GM10248 (cell line): Measurements from ENCODE around the gene SCN1B.
A peak's percentile ranks its signal among the peaks of the same experiment; 100 is the strongest.

Experiments used
- CTCF ChIA-PET: fragments of 300-600 bp; sonication (Branson Sonifier 250); formaldehyde crosslinking; extraction: SDS; loops from one replicate; lab custom pipeline; 2021; ENCODE audit warnings: antibody characterized with exemption; lab: Yijun Ruan, JAX
- POLR2A ChIA-PET: fragments of 350-650 bp; sonication (Branson Sonifier 250); formaldehyde crosslinking; extraction: SDS; loops from one replicate; lab custom pipeline; 2020; ENCODE audit warnings: antibody characterized with exemption; lab: Yijun Ruan, JAX
- DNase-seq: peaks from one replicate; pipeline ENCODE4 v3.0.0; 2012; ENCODE audit errors: extremely low spot score
- CTCF ChIP-seq: IDR thresholded peaks from 2 replicates; pipeline ENCODE4 v1.5.1; 2012; ENCODE audit warnings: mild to moderate bottlenecking, low read depth; ENCODE audit errors: extremely low read depth, missing control alignments, control extremely low read depth

The SCN1B gene

GRCh38 chr19:35063940-35064818 lies 33.9 kb downstream of the SCN1B start:
- TF ChIP-seq CTCF, result no peak
- CTCF ChIA-PET, result interaction anchor here (0.9 to 2.7 kb wide), 7 partner anchors 9 to 73 kb away, joined by 3 to 9 read pairs (median 4); partner anchors contain the start of gene LGI4
- DNase-seq, result no peak
- POLR2A ChIA-PET, result no interaction called here

GRCh38 chr19:35065574-35065973 lies 35.3 kb downstream of the SCN1B start:
- no peak for DNase-seq
- TF ChIP-seq CTCF, result no peak
- CTCF ChIA-PET, result interaction anchor here (1.1 to 3.4 kb wide), 9 partner anchors 10 to 88 kb away, joined by 4 to 65 read pairs (median 17); partner anchors contain the start of genes FXYD1, FXYD5, HPN and LGI4
- POLR2A ChIA-PET, result no interaction called here

GRCh38 chr19:35066121-35066520 lies 35.9 kb downstream of the SCN1B start:
- CTCF ChIA-PET, result interaction anchor here (0.7 to 3.4 kb wide), 24 partner anchors 8 to 101 kb away, joined by 3 to 65 read pairs (median 6); partner anchors contain the start of genes FXYD1, FXYD5, HPN and LGI4
- no peak for TF ChIP-seq CTCF
- POLR2A ChIA-PET, result no interaction called here
- no peak for DNase-seq

- peak; percentile 93 for TF ChIP-seq CTCF
- POLR2A ChIA-PET, result interaction anchor here (0.6 kb wide), 2 partner anchors 58 to 86 kb away, joined by 4 to 5 read pairs; no protein-coding TSS in a partner anchor
- CTCF ChIA-PET, result interaction anchor here (0.7 to 3.4 kb wide), 30 partner anchors 9 to 156 kb away, joined by 3 to 65 read pairs (median 4); partner anchors contain the start of genes FXYD1, FXYD5, HPN and LGI4
- DNase-seq, result peak; percentile 93
Measured at GRCh38 chr19:35066691-35067563, 36.7 kb downstream of the SCN1B start.

GRCh38 chr19:35068941-35069634 lies 38.8 kb downstream of the SCN1B start:
- ChIA-PET CTCF (interaction anchor here (0.8 to 3.4 kb wide), 16 partner anchors 9 to 72 kb away, joined by 3 to 65 read pairs (median 10); partner anchors contain the start of genes FXYD1, HPN and LGI4), POLR2A (no interaction called here)
- DNase-seq, result no peak
- TF ChIP-seq CTCF, result no peak
